Measurements from ENCODE around the gene ZC3H12D. TPM values are rescaled to one million over a fixed set of nuclear protein-coding genes. Genes with fewer than 3 reads are reported as not detected.
A peak's percentile ranks its signal among the peaks of the same experiment; 100 is the strongest.
"Not testable (repeated sequence)": the region's sequence is repeated elsewhere in the genome, so short reads cannot be mapped to it uniquely, and the experiment has no call there.

Gene ZC3H12D
- total and polyA plus RNA-seq, 4 donors, result 0.72 to 1.2 (median 0.89) TPM

DNA sequence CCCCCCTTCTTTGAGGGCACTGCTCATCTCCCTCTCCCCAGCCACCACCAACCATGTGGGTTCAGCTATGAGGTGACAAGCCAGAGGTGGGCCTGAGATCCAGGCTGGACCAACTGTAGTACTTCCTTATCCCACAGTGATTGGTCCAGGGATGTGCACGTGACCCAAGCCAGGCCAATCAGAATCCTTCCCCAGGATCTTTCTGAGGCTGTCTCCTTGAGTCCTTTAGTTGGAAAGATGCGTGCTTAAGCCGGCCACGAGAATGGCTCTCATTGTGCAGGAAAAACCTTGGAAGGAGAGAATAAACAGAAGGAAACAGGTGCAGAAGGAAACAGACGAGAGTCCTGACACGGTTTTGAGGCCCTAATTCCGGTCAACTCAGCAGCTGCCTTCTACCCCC lies 39.2 kb downstream of the ZC3H12D start:
- H3K27me3 ChIP-seq (ENCODE audit: control insufficient read depth, insufficient read depth, low read length), result peaks cover 4% of the 10 kb centered on the region
- H3K9me3 ChIP-seq (ENCODE audit: control insufficient read depth, insufficient read depth, low read length), result no peaks in the 10 kb centered on the region
- H3K36me3 ChIP-seq (ENCODE audit: control insufficient read depth, insufficient read depth, low read length), result no peaks in the 10 kb centered on the region
- peaks cover 29% of the 10 kb centered on the region for H3K4me1 ChIP-seq (ENCODE audit: control insufficient read depth, insufficient read depth, low read length)
- H3K27ac ChIP-seq (ENCODE audit: low read depth, low read length), result no peak overlapping the region
- 84% methylated on average over 7 of the region's 7 CpGs for WGBS (ENCODE audit: insufficient coverage)
- DNase-seq (ENCODE audit: low read depth in 4 of 6, low spot score in 6 of 6), result no peak
- no peak overlapping the region for H3K4me3 ChIP-seq (ENCODE audit: low read depth, low read length)

DNA sequence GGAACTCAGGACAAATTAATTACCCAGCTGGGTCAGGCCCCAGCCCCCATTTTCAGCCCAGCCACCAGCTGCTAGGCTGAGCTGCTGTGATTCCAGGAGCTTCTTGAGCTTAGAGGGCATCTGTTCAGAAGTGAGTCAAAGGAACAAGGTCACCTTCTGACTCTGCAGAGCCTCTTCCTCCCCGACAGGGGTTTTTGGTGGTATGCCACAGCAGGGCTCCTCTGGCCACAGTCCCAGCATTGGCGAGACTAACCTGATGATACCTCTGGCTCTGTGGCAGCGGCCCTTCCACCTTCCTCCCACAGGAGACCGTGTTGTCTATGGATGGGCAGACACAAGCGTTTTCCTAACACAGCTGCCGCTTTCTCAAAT lies 39.7 kb downstream of the ZC3H12D start:
- Histone ChIP-seq H3K27me3 (ENCODE audit: control insufficient read depth, insufficient read depth, low read length) (no peaks in the 10 kb centered on the region), H3K4me3 (ENCODE audit: low read depth, low read length) (no peak overlapping the region), H3K4me1 (ENCODE audit: control insufficient read depth, insufficient read depth, low read length) (peaks cover 24% of the 10 kb centered on the region), H3K36me3 (ENCODE audit: control insufficient read depth, insufficient read depth, low read length) (no peaks in the 10 kb centered on the region), H3K9me3 (ENCODE audit: control insufficient read depth, insufficient read depth, low read length) (no peaks in the 10 kb centered on the region), H3K27ac (ENCODE audit: low read depth, low read length) (no peak overlapping the region)
- DNase-seq (ENCODE audit: low read depth in 4 of 6, low spot score in 6 of 6), result no peak
- 91% methylated on average over 5 of the region's 6 CpGs for whole genome bisulfite sequencing (ENCODE audit: insufficient coverage)

DNA sequence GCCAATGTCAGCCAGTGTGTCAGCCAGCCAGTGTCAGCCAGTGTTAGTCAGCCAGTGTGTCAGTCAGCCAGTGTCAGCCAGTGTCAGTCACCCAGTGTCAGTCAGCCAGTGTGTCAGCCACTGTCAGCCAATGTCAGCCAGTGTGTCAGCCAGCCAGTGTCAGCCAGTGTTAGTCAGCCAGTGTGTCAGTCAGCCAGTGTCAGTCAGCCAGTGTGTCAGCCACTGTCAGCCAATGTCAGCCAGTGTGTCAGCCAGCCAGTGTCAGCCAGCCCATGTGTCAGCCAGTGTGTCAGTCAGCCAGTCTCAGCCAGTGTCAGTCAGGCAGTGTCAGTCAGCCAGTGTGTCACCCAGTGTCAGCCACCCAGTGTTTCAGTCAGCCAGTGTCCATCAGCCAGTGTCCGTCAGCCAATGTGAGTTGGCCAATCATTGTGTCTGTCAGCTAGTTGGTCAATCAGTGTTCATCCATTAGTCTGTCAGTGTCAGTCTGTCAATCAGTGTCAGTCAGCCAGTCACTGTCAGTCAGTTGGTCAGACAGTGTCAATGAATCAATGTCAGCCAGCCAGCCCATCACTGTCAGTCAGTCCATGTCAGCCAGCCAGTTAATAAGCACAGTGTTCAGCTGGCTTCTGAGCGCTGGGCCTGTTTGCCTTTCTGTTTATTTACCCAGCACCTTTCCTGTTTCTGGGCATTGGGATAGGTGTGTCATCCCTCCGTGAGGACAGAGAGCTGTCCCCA lies 40.3 kb downstream of the ZC3H12D start:
- DNase-seq (ENCODE audit: low read depth in 4 of 6, low spot score in 6 of 6); H3K27me3 ChIP-seq (ENCODE audit: control insufficient read depth, insufficient read depth, low read length); H3K36me3 ChIP-seq (ENCODE audit: control insufficient read depth, insufficient read depth, low read length); H3K9me3 ChIP-seq (ENCODE audit: control insufficient read depth, insufficient read depth, low read length); H3K4me3 ChIP-seq (ENCODE audit: low read depth, low read length); H3K27ac ChIP-seq (ENCODE audit: low read depth, low read length): not testable (repeated sequence)
- peaks cover 24% of the 10 kb centered on the region for H3K4me1 ChIP-seq (ENCODE audit: control insufficient read depth, insufficient read depth, low read length)
- WGBS (ENCODE audit: insufficient coverage), result 50% methylated on average over 2 of the region's 3 CpGs

- 50% methylated on average over 7 of the region's 8 CpGs for WGBS (ENCODE audit: insufficient coverage)
- peak in 1 of 6 donors; percentile 52 for DNase-seq (ENCODE audit: low read depth in 4 of 6, low spot score in 6 of 6)
Observed at GRCh38 chr6:149443411-149444181, 41.2 kb downstream of the ZC3H12D start.

DNA sequence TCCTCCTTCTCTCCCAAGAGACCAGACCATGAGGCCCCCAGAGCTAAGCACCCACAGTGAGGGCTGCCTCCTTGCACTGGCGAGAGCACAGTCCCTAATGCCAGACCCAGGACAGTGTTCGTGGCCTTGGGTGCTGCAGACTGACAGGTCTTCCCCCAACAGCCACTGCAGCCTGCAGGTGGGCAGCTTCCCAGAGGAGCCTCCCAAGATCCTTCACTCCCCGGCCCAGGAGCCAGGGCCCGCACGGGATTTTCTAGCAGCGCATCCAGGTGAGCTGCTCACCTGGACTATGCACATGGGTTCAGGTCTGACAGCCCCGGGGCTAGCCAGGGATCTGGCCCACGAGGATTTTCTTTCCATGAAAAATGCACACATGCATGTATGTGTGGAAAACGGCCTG lies 43.1 kb downstream of the ZC3H12D start:
- Histone ChIP-seq H3K4me1 (ENCODE audit: control insufficient read depth, insufficient read depth, low read length) (peaks cover 13% of the 10 kb centered on the region), H3K27ac (ENCODE audit: low read depth, low read length) (no peak overlapping the region), H3K27me3 (ENCODE audit: control insufficient read depth, insufficient read depth, low read length) (no peaks in the 10 kb centered on the region), H3K4me3 (ENCODE audit: low read depth, low read length) (no peak overlapping the region), H3K9me3 (ENCODE audit: control insufficient read depth, insufficient read depth, low read length) (no peaks in the 10 kb centered on the region), H3K36me3 (ENCODE audit: control insufficient read depth, insufficient read depth, low read length) (no peaks in the 10 kb centered on the region)
- WGBS (ENCODE audit: insufficient coverage), result 89% methylated on average over 8 of the region's 9 CpGs
- DNase-seq (ENCODE audit: low read depth in 4 of 6, low spot score in 6 of 6), result no peak

More at GRCh38 chr6:149443411-149444181, 41.2 kb downstream of the ZC3H12D start:
- Histone ChIP-seq H3K27me3 (ENCODE audit: control insufficient read depth, insufficient read depth, low read length) (no peaks in the 10 kb centered on the region), H3K36me3 (ENCODE audit: control insufficient read depth, insufficient read depth, low read length) (no peaks in the 10 kb centered on the region), H3K4me3 (ENCODE audit: low read depth, low read length) (no peak overlapping the region), H3K27ac (ENCODE audit: low read depth, low read length) (no peak overlapping the region), H3K4me1 (ENCODE audit: control insufficient read depth, insufficient read depth, low read length) (peaks cover 17% of the 10 kb centered on the region), H3K9me3 (ENCODE audit: control insufficient read depth, insufficient read depth, low read length) (no peaks in the 10 kb centered on the region)

DNA sequence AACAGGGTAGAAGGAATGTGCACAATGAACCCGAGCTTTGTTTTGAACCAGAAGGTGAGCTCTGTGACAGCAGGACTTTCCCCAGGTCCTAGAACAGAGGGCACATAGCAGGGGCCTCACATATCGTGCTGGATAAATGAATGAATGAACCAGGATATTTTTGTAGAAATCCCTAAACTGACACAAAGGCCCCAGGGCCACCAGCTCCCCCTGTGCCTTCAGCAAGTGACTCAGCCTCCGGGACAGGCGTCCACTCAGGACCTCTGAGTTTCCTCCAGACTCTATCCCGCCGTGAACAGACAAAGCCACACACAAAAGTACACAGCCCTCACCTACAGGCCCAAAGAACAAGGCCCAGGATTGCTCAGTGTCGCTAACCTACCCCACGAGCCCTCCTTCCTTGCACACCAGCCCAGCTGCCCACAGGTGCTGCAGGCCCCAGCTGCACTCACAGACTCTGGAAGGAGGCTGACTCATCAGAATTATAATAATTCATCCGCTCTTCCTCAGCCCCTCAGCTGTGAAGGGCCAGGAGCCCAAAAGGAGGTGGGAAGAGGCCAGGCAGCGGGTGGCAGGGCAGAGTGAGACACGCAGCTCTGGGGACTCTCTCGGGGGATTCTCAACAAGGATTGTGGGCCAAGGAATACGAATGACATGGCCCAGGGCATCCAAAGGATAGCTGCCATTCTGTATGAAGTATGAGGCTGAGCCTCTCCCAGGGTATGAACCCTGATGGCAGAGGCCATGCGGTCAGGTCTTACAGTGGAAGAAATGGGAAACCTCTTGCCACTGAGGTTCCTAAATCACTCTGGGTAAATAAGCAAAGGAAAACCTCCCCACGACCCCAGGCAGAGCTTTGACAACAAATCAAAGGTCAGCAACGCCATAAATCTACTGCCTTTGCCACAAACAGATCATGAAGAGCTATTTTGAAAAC lies 43.8 kb downstream of the ZC3H12D start:
- no peaks in the 10 kb centered on the region for H3K27me3 ChIP-seq (ENCODE audit: control insufficient read depth, insufficient read depth, low read length)
- WGBS (ENCODE audit: insufficient coverage), result 65% methylated on average over 14 of the region's 16 CpGs
- no peaks in the 10 kb centered on the region for H3K36me3 ChIP-seq (ENCODE audit: control insufficient read depth, insufficient read depth, low read length)
- H3K27ac ChIP-seq (ENCODE audit: low read depth, low read length), result no peak overlapping the region
- H3K4me3 ChIP-seq (ENCODE audit: low read depth, low read length), result no peak overlapping the region
- peaks cover 13% of the 10 kb centered on the region for H3K4me1 ChIP-seq (ENCODE audit: control insufficient read depth, insufficient read depth, low read length)
- DNase-seq (ENCODE audit: low read depth in 4 of 6, low spot score in 6 of 6), result no peak
- H3K9me3 ChIP-seq (ENCODE audit: control insufficient read depth, insufficient read depth, low read length), result no peaks in the 10 kb centered on the region

DNA sequence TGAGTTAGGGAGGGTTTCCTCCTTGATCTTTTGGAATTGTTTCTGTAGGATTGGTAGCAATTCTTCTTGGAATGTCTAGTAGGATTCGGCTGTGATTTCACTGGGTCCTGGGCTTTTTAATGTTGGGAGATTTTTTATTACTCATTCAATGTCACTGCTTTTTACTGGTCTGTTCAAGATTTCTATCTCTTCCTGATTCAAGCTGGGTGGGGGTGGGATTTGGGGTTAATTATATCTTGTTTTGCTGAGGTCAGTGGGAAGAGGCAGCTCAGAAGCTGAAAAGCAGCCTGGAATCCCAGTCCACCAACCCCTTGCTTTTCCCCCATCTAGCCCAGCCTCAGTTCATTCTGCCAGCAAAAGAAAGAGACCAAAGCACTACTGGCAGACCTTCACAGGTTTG lies 45.2 kb downstream of the ZC3H12D start:
- Histone ChIP-seq H3K27me3 (ENCODE audit: control insufficient read depth, insufficient read depth, low read length) (no peaks in the 10 kb centered on the region), H3K36me3 (ENCODE audit: control insufficient read depth, insufficient read depth, low read length) (no peaks in the 10 kb centered on the region)

GRCh38 chr6:149438855-149439254 lies 46.0 kb downstream of the ZC3H12D start:
- WGBS (ENCODE audit: insufficient coverage), result 100% methylated on average over 1 of the region's 3 CpGs
- H3K4me1 ChIP-seq (ENCODE audit: control insufficient read depth, insufficient read depth, low read length), result peaks cover 13% of the 10 kb centered on the region

More for the DNA sequence above, 45.2 kb downstream of the ZC3H12D start:
- no CpG with 5 or more reads among the region's 1 CpG for WGBS (ENCODE audit: insufficient coverage)
- Histone ChIP-seq H3K4me3 (ENCODE audit: low read depth, low read length) (no peak overlapping the region), H3K4me1 (ENCODE audit: control insufficient read depth, insufficient read depth, low read length) (peaks cover 13% of the 10 kb centered on the region), H3K27ac (ENCODE audit: low read depth, low read length) (no peak overlapping the region), H3K9me3 (ENCODE audit: control insufficient read depth, insufficient read depth, low read length) (no peaks in the 10 kb centered on the region)
- DNase-seq (ENCODE audit: low read depth in 4 of 6, low spot score in 6 of 6), result no peak

GRCh38 chr6:149437212-149437611 lies 47.6 kb downstream of the ZC3H12D start:
- DNase-seq (ENCODE audit: low read depth in 4 of 6, low spot score in 6 of 6), result no peak
- WGBS (ENCODE audit: insufficient coverage), result no CpG with 5 or more reads among the region's 3 CpGs
- no peak overlapping the region for H3K27ac ChIP-seq (ENCODE audit: low read depth, low read length)

More at GRCh38 chr6:149438855-149439254, 46.0 kb downstream of the ZC3H12D start:
- Histone ChIP-seq H3K4me3 (ENCODE audit: low read depth, low read length) (no peak overlapping the region), H3K27me3 (ENCODE audit: control insufficient read depth, insufficient read depth, low read length) (no peaks in the 10 kb centered on the region), H3K36me3 (ENCODE audit: control insufficient read depth, insufficient read depth, low read length) (no peaks in the 10 kb centered on the region), H3K27ac (ENCODE audit: low read depth, low read length) (no peak overlapping the region), H3K9me3 (ENCODE audit: control insufficient read depth, insufficient read depth, low read length) (no peaks in the 10 kb centered on the region)
- DNase-seq (ENCODE audit: low read depth in 4 of 6, low spot score in 6 of 6), result no peak

More at GRCh38 chr6:149437212-149437611, 47.6 kb downstream of the ZC3H12D start:
- Histone ChIP-seq H3K4me1 (ENCODE audit: control insufficient read depth, insufficient read depth, low read length) (peaks cover 6% of the 10 kb centered on the region), H3K36me3 (ENCODE audit: control insufficient read depth, insufficient read depth, low read length) (no peaks in the 10 kb centered on the region), H3K27me3 (ENCODE audit: control insufficient read depth, insufficient read depth, low read length) (no peaks in the 10 kb centered on the region), H3K9me3 (ENCODE audit: control insufficient read depth, insufficient read depth, low read length) (no peaks in the 10 kb centered on the region), H3K4me3 (ENCODE audit: low read depth, low read length) (no peak overlapping the region)

All from spinal cord (tissue), 10 donors.